ENCODE data around the gene EGFR. TPM values are rescaled to one million over a fixed set of nuclear protein-coding genes. Genes with fewer than 3 reads are reported as not detected.

EGFR gene
- total RNA-seq, 2 donors from 2014 or later = 78.3 to 112 TPM

DNA sequence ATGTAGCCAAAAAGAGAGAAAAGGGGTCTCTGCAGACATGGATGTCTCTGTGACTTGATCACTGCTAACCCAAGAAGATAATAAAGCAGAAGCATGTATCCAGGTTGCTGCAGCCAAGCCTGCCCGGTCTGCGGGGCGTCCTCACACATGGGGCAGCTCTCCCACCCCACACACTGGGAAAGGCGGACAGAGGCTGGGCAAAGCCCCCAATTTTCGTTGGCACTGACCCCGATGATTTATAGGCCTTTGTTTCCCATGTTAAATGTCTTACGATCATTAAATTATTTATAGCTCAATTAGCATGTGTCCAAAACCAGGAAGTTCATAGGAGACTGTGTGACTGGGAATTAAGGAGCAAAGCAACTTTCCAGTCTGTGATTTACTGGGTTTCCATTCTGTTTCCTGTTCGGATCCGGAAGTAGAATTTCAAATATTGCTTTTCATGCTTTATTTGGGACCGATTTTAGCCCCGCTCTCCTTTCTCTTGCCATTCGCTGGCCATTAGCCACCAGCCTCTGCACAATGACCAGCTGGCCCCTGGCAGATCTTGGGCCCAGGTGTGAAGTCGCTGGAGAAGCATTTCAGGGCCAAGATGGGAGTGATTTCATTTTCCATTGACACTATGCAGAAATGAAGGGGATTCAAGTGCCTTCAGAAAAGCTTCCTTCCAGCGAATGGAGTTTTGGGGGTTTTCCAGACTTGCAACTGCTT is 91.6 kb downstream of the EGFR start:
- H3K4me1 ChIP-seq (replicated peaks) = peaks cover 6% of the 10 kb centered on the region
- no peak for DNase-seq (ENCODE audit: low spot score)

DNA sequence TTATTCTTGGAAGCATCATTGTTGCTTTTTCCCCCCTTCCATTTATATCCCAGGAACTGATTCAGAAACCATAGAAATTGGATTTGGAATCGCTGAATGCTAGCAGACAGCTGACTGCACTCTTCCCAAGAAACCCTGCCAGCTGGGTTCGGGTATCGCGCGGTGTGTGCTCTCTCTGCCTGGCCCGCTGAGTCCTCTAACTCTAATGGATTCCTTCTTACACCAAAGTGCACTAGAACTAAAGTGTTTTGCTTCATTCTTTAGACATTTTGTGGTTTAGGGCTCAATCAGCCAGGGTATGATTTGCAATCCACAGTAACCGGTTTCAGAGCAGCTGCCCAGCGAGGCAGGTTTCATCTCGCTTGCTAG is 92.2 kb downstream of the EGFR start:
- TF ChIP-seq, protein P1, sequence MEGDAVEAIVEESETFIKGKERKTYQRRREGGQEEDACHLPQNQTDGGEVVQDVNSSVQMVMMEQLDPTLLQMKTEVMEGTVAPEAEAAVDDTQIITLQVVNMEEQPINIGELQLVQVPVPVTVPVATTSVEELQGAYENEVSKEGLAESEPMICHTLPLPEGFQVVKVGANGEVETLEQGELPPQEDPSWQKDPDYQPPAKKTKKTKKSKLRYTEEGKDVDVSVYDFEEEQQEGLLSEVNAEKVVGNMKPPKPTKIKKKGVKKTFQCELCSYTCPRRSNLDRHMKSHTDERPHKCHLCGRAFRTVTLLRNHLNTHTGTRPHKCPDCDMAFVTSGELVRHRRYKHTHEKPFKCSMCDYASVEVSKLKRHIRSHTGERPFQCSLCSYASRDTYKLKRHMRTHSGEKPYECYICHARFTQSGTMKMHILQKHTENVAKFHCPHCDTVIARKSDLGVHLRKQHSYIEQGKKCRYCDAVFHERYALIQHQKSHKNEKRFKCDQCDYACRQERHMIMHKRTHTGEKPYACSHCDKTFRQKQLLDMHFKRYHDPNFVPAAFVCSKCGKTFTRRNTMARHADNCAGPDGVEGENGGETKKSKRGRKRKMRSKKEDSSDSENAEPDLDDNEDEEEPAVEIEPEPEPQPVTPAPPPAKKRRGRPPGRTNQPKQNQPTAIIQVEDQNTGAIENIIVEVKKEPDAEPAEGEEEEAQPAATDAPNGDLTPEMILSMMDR (IDR thresholded peaks at IDR 0.05) = no peak
- TF ChIP-seq POLR2A (IDR thresholded peaks at IDR 0.05) (no peak), POLR2AphosphoS5 (IDR thresholded peaks at IDR 0.05) (peak; percentile 41)
- intact Hi-C loops (cut with DNase I) = loop anchor here (10.0 kb wide), 1 partner anchor 64 kb away; no protein-coding TSS in a partner anchor
- H3K9me3 ChIP-seq = no peaks in the 10 kb centered on the region
- peak overlapping the region; percentile 53 to 61 for H3K27ac ChIP-seq
- no peak for DNase-seq (ENCODE audit: low spot score)
- no peak overlapping the region for H3K4me3 ChIP-seq
- H3K27me3 ChIP-seq (replicated peaks; ENCODE audit: insufficient read depth) = no peaks in the 10 kb centered on the region
- whole genome bisulfite sequencing = 22% methylated on average over 9 of the region's 9 CpGs
- H3K4me1 ChIP-seq (replicated peaks) = peaks cover 6% of the 10 kb centered on the region
- no peaks in the 10 kb centered on the region for H3K36me3 ChIP-seq

More for the DNA sequence above, 91.6 kb downstream of the EGFR start:
- H3K27me3 ChIP-seq (replicated peaks; ENCODE audit: insufficient read depth) = no peaks in the 10 kb centered on the region
- H3K27ac ChIP-seq = peak overlapping the region; percentile 53 to 61
- no peaks in the 10 kb centered on the region for H3K36me3 ChIP-seq
- 23% methylated on average over 14 of the region's 14 CpGs for WGBS
- intact Hi-C loops (cut with DNase I) = loop anchor here (10.0 kb wide), 1 partner anchor 64 kb away; no protein-coding TSS in a partner anchor
- H3K4me3 ChIP-seq = no peak overlapping the region
- TF ChIP-seq, protein P1 (IDR thresholded peaks at IDR 0.05) = no peak
- TF ChIP-seq POLR2AphosphoS5 (IDR thresholded peaks at IDR 0.05) = peak; percentile 16
- no peak for TF ChIP-seq POLR2A (IDR thresholded peaks at IDR 0.05)
- H3K9me3 ChIP-seq = no peaks in the 10 kb centered on the region

DNA sequence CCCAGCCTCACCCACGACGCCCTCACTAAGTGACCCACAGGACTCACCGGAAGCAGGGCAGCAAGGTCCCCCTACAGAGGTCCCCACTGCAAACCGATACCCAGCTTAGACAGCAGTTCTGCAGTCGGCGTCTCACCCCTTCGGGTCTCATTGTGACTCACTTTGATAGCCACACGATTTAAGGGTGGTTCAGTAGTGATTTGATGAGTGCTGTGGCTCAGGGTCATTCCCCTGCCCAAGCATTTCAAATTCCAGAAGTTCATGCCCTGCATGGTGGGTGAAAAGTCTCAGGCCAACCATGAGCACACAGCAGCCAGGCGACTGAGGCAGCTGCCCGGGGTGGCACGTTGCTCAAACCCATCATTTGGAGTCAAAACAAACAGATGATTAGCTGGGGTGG is 93.2 kb downstream of the EGFR start:
- DNase-seq (ENCODE audit: low spot score) = no peak
- TF ChIP-seq POLR2A (IDR thresholded peaks at IDR 0.05) = no peak
- TF ChIP-seq POLR2AphosphoS5 (IDR thresholded peaks at IDR 0.05) = no peak
- TF ChIP-seq, protein P1 (IDR thresholded peaks at IDR 0.05) = no peak

DNA sequence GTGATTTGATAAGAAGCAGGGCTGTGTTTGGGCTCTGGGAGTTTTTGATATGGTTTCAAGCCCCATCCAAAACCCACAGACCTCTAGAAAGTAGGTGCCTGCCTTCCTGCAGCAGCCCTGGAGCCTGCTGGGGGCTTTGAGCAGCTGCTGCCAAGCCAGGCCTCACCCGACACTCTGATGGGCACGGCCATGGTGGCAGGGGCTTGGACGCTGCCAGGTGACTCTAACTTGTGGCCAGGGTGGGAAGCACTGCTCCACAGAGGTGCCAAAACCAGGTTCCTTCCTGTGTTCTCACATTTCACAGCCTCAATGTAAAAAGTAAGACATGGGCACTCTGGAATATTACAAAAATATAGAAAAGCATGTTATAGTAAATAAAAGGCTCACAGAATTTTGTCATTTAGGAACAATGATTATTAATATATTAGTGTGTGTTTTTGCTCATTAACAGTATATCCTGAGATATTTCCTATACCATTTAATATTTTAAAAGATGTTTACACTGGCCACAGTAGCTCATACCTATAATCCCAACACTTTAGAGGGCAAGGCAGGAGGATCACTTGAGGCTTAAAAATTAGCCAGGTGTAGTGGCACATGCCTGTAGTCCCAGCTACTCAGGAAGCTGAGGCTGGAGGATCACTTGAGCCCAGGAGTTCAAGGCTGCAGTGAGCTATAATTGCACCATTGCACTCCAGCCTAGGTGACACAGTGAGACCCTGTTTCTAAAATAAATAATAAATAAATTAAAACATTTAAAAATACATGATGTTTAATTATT is 95.1 kb downstream of the EGFR start:
- no peak overlapping the region for H3K27ac ChIP-seq
- peaks cover 6% of the 10 kb centered on the region for H3K4me1 ChIP-seq (replicated peaks)

More for the DNA sequence above, 93.2 kb downstream of the EGFR start:
- Histone ChIP-seq H3K4me1 (replicated peaks) (peaks cover 6% of the 10 kb centered on the region), H3K36me3 (no peaks in the 10 kb centered on the region), H3K4me3 (no peak overlapping the region), H3K27me3 (replicated peaks; ENCODE audit: insufficient read depth) (no peaks in the 10 kb centered on the region), H3K27ac (no peak overlapping the region), H3K9me3 (no peaks in the 10 kb centered on the region)
- 78% methylated on average over 11 of the region's 11 CpGs for WGBS
- intact Hi-C loops (cut with DNase I) = loop anchor here (10.0 kb wide), 1 partner anchor 63 kb away; no protein-coding TSS in a partner anchor

More for the DNA sequence above, 95.1 kb downstream of the EGFR start:
- intact Hi-C loops (cut with DNase I) = loop anchor here (10.0 kb wide), 1 partner anchor 61 kb away; no protein-coding TSS in a partner anchor
- Histone ChIP-seq H3K36me3 (no peaks in the 10 kb centered on the region), H3K27me3 (replicated peaks; ENCODE audit: insufficient read depth) (no peaks in the 10 kb centered on the region), H3K9me3 (no peaks in the 10 kb centered on the region), H3K4me3 (no peak overlapping the region)
- WGBS = 38% methylated on average over 3 of the region's 3 CpGs
- no peak for TF ChIP-seq POLR2AphosphoS5 (IDR thresholded peaks at IDR 0.05)
- TF ChIP-seq, protein P1 (IDR thresholded peaks at IDR 0.05) = no peak
- no peak for TF ChIP-seq POLR2A (IDR thresholded peaks at IDR 0.05)
- DNase-seq (ENCODE audit: low spot score) = no peak

All from prostate gland (tissue), 2 donors.